GM18505 (cell line): ENCODE measurements around the gene SH2D4B.

ENCODE experiments used
- ATAC-seq: cut with Tn5 transposase; IDR thresholded peaks from one replicate; pipeline ENCODE4 v1.9.1; 2021; ENCODE audit not compliant: unreplicated experiment
- POLR2A ChIP-seq: IDR thresholded peaks from 4 replicates; pipeline ENCODE4 v1.6.1; 2011; ENCODE audit warnings: borderline replicate concordance; ENCODE audit not compliant: insufficient read depth, insufficient read length; ENCODE audit errors: extremely low read depth

SH2D4B gene

DNA sequence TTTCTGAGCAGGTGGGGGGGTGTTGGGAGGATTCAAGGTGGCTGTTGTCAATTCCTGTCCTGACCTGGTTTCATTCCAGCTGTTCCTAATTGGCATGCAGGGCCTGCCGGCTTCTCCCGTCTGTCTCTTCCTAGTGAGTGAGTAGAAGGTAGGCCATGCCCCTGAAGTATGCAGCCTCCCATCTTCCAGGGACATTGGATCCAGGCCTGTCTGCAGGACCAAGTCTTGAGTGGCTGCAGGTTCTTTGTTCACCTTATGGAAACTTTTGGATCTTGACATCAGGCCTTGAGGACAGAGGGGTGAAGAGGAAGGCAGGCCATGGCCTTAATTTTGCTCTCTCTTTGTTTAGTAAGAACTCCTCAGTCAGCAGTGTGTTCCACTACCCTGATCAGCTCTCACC lies 131.8 kb downstream of the SH2D4B start:
- ATAC-seq = no peak
- TF ChIP-seq POLR2A = no peak

DNA sequence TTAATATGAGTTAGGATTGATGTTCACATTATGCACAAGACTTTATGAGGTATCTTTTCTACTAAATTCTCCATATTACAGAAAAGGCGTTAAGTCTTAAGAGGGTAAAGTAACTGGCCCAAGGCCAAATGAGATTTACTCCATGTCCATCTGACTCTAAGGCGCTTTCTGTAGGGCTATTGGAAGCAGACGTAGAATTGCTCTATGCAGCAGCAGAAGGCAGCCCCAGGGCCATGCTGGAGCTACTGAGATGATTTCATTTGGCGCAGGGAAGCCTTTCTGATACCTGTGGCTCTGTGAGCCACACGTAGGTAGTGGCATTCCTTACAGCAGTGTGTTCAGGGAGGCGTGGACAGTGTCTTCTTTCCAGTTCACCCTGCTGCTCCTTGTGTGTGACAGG lies 133.1 kb downstream of the SH2D4B start:
- ATAC-seq = no peak
- no peak for TF ChIP-seq POLR2A

DNA sequence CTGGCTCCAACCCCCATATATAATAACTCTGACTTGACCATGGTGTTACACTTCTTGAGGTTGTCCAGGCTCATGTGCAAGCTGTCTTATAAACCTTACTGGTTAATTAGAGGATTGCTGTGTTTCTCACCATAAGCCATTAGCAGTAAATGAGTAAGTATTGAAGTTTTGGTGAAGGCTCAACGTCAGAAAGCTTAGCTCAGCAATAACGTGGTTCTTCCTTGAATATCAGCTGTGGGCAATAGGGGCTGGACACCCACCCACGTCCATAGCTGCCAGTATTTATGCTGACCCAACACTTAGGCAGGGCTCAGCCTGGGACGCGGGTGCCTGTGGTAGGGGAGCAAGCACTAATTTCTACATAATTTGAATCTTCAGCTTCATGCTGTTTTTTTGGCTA lies 134.1 kb downstream of the SH2D4B start:
- ATAC-seq = no peak
- no peak for TF ChIP-seq POLR2A

DNA sequence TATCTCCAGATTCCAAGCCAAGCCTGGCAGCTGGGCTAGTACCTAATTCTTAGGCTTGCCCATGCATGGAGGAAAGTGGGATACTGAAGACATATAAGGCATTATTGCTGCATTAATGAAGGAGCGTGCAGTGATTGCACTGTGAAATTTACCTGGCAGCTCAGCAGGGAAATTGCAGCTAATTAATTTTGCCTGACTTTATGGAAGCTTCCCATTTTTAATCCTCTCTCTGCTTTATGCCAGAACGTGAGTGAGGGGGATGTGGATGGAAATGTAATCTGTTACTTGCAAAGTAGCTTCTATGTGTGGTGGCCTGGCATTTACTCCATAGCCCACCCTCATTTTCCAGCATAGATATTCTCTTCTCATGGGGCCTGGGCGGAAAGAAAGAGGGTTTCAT lies 134.9 kb downstream of the SH2D4B start:
- TF ChIP-seq POLR2A = no peak
- ATAC-seq = no peak

DNA sequence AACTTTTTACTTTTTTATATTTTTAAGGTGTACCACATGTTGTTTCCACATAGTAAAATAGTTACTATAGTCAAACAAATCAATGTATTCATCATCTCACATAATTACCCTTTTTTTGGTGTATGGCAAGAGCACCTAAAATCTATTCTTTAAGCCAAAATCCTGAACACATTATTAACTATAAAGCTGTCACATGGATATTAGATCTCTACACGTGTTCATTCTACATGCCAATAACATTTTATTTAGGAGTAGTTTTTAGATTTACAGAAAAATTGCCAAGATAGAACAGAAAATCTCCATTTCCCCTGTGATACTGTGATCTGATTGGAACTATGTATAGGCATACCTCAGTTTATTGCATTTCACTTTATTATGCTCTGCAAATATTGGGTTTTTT lies 137.1 kb downstream of the SH2D4B start:
- ATAC-seq = no peak
- no peak for TF ChIP-seq POLR2A

DNA sequence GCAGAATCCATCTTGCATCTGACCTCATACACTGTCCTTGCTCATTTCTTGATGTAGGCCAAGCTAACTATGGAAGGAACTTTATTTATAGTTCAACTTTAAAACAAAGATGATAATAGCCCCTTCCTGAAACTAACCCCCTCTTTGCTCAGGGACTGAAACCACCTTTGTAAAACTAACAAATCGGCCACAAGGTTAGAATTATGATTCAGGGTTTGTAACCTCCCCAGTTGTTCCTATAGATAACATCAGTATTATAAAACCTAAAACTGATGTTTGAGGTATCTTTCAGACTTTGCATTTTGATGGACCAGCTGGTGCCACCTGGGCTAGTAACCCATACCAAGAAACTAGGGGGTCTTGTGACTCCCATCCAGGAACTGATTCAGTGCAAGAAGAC lies 143.4 kb downstream of the SH2D4B start:
- no peak for ATAC-seq
- no peak for TF ChIP-seq POLR2A

DNA sequence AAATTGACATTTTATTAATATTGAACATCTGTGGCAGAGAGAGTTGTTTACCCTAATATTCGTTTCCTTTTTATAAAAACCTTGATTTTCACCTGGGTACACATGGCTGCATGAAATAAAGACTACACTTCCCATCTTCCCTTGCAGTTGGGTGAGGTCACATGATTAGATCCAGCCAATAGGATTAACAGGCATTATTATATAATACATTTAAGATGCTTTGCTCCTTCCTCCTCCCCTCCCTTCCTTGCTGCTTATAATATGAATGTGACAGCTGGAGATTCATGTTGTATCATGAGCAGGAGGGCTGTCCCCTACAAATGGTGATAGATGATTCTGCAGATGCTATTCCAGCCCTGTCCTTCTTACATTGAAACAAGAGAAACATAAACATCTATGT lies 146.6 kb downstream of the SH2D4B start:
- ATAC-seq = no peak
- TF ChIP-seq POLR2A = no peak

DNA sequence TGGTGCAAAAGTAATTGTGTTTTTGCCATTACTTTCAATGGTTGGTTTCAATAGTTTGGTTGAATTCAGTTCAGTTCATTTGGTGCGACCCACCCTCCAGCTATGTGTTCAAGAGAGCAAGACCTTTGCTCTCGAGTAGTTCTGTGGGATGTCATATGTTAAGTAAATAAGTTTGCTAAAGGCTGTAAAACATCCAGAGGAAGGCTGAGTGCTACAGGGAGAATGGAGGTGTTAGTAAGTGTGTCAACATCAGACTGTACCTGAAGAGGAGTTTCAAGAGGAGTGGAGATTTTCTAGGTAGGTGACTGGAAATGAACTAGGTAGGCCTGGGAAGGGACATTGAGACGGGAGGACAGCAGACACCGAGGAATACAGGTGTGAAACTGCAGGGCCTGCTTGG lies 147.7 kb downstream of the SH2D4B start:
- ATAC-seq = no peak
- no peak for TF ChIP-seq POLR2A

DNA sequence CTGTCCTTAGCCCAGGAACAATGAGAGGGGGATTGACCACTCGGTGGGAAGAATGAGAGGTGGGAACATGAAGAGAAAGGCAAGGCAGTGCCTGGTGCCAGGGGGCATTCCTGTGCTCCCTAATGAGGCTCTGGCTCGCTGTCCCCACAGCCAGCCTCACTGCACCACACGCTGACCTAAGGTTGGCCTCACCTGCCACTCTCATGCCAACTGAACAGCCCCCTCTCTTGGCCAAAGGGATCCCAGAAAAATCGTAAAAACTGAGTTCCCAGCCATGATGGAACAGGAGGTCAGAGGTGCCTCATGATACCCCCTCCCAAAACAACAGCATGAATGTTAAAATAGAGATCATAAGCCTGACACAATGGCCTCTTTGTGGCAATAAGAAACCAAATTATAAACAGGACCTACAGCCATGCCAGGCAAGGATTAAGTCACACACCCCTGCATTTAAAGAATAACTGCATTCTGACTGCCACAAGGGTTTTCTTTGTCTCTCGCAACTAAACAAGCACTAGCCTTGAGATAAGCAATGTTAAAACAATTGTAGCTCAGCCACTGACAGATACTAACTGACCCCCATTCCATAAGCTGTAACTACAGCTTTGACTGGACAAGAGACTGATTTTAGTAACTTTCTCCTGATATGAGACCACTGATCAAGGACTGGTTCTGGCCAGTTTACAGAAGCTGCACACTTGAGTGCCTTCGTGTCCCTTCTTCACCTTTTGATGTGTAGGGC lies 149.2 kb downstream of the SH2D4B start:
- no peak for ATAC-seq
- TF ChIP-seq POLR2A = no peak

DNA sequence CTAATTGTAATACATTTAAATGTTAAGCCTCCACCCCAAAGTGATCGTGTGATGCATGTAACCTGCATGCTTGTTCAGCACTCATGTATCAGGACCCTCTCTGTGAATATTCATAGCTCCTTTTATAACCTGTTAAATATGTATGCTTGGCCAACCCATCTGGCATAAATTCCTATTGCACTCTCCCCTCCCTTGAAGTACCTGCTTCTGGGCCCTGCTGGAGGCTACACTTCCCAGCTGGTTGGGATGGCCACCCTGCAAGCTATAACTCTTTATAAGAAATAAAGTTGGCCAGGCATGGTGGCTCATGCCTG lies 149.7 kb downstream of the SH2D4B start:
- no peak for ATAC-seq

DNA sequence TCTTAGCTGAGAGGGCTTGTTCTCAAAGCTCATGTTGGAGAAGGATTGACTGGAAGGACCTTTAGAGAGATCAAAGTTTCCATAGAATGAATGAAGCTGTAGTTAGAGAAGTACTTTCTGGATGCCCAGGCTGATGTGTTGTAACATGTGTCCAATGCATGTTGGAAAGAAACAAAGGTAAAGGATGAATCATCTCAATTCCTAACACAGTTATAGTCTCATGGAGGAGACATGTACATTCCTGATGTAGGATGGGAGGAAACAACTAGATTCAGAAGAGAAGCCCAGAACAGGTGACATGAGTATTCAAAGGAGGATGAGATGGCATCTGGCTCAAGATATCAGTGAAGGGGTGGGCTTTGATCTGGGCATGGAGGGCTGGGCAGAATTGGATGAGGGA lies 152.7 kb downstream of the SH2D4B start:
- no peak for TF ChIP-seq POLR2A
- no peak for ATAC-seq

More for the DNA sequence above, 149.7 kb downstream of the SH2D4B start:
- no peak for TF ChIP-seq POLR2A

DNA sequence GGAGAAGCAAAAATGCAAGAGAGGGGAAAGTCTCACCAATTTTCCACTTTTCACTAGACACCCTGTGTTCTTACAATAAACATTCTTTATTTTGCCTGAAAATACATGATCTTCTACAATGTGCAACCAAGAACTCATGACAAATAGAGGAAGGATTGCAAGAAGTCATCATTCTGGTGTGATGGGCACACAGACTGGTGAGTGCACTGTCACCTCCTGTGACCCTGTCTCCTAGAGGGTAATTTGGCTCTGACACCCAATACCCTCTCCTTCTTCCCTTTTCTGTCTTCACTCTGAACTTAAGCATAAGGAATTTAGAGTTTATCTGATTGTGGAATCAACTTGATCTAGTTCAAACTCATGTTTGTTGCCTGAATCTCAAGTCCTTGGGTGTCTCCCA lies 153.7 kb downstream of the SH2D4B start:
- no peak for TF ChIP-seq POLR2A
- ATAC-seq = no peak

DNA sequence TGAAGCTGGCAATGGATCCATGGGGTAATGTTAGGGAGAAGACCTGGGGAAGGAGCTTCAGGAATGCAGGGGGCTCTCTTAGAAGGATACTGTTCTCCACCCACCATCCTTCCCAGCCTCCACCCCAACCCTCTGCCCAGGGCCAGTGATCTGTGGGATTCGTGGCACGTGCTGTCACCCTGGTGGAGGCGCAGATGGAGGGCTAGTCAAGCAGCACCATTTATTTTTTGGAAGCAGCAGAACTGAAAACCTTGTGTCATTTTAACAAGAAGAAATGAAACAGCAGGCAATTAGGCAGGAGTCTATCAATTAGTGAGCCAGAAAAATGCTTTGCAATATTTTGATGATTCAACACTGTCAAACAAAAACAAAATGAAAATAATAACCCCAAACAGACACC lies 155.9 kb downstream of the SH2D4B start:
- no peak for ATAC-seq
- no peak for TF ChIP-seq POLR2A

DNA sequence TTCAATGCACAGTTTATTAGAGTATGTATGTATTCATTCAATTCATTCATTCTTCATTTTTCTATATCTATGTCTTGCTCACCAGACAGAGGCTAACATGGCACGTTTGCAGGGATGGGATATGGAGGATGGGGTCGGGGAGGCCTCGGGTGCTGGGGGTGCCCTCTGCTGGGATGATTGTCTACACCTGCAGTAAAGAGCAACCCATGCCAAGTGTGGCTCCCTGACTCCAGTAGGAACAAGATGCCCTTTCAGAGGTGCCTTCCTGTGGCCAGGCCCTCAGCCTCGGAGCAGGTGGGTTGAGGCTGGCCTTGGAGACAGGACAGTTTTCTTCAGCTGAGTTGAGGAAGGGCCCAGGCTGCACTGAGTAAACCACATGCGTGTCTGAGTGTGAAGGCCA lies 157.2 kb downstream of the SH2D4B start:
- TF ChIP-seq POLR2A = no peak
- no peak for ATAC-seq
